ENCODE results near the gene PIGO.

Gene PIGO

DNA sequence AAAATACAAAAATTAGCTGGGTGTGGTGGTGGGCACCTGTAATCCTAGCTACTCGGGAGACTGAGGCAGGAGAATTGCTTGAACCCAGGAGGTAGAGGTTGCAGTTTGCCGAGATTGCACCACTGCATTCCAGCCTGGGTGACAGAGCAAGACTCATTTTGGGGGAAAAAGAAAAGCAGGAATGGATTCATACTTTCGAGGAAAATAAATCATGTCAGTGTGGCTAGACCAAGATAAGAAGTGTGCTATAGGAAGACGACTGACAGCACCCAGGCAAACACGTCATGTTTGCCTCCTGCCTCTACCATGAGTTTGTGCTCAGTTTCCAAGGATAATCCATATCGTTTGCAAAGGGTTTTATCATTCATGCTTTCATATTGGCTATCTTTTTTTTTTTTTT is 38.5 kb upstream of the PIGO start:
- Mint-ChIP-seq H3K4me3 (no peak overlapping the region), H3K36me3 (ENCODE audit: low read depth) (no peaks in the 10 kb centered on the region), H3K27me3 (ENCODE audit: low read depth, poor library complexity) (peaks cover 8% of the 10 kb centered on the region), H3K9me3 (peaks cover 55% of the 10 kb centered on the region), H3K27ac (no peak overlapping the region), H3K4me1 (no peaks in the 10 kb centered on the region)
- no peak for DNase-seq
- TF ChIP-seq, protein P1, sequence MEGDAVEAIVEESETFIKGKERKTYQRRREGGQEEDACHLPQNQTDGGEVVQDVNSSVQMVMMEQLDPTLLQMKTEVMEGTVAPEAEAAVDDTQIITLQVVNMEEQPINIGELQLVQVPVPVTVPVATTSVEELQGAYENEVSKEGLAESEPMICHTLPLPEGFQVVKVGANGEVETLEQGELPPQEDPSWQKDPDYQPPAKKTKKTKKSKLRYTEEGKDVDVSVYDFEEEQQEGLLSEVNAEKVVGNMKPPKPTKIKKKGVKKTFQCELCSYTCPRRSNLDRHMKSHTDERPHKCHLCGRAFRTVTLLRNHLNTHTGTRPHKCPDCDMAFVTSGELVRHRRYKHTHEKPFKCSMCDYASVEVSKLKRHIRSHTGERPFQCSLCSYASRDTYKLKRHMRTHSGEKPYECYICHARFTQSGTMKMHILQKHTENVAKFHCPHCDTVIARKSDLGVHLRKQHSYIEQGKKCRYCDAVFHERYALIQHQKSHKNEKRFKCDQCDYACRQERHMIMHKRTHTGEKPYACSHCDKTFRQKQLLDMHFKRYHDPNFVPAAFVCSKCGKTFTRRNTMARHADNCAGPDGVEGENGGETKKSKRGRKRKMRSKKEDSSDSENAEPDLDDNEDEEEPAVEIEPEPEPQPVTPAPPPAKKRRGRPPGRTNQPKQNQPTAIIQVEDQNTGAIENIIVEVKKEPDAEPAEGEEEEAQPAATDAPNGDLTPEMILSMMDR (IDR thresholded peaks at IDR 0.05) = no peak

DNA sequence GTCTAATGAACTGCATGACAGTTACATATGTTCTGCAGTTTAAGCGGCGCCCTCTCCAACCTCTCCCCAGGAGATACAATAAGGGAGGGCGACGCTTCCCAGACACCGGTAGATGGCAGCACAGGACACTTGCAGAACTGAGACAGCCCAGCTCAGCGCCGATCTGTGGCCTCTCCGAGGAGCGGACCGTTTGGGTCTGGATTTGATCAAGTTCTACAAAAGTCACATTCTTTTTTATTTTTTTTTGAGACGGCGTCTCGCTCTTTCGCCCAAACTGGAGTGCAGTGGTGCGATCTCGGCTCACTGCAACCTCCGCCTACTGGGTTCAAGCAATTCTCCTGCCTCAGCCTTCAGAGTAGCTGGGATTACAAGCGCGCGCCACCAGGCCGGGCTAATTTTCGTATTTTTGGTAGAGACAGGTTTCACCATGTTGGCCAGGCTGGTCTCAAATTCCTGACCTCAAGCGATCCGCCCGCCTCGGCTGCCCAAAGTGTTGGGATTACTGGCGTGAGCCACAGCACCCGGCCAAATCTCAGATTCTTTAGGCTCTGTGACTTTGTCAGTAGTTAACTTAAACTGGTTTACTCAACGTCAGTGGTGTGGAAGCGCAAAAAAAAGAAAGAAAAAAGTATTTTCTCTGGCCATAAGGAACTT is 20.6 kb upstream of the PIGO start:
- H3K27me3 Mint-ChIP-seq (ENCODE audit: low read depth, poor library complexity) = peaks cover 8% of the 10 kb centered on the region
- peaks cover 4% of the 10 kb centered on the region for H3K36me3 Mint-ChIP-seq (ENCODE audit: low read depth)
- H3K4me3 Mint-ChIP-seq = peak overlapping the region; percentile 96
- no peaks in the 10 kb centered on the region for H3K9me3 Mint-ChIP-seq
- peaks cover 46% of the 10 kb centered on the region for H3K4me1 Mint-ChIP-seq
- TF ChIP-seq, protein P1 (IDR thresholded peaks at IDR 0.05) = peak; percentile 91
- H3K27ac Mint-ChIP-seq = peak overlapping the region; percentile 99
- DNase-seq = peak; percentile 89

DNA sequence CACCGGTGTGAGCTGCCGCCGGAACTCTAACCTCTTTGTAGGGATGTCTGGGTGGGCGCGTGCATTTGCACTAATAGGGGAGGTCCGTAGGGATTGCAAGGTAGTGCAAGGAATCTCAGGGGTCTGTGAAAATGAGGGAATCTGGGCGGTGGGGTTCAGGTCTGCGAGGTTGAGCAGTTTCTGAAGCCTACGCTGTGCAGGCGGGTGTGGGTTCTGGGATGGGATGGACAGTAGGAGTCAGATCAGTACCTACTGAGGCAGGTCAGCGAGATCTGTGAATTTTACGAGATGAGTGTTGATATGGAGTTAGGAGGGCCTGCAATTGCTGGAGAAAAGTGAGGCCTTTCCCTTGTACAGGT is 20.1 kb upstream of the PIGO start:
- peak overlapping the region; percentile 96 for H3K4me3 Mint-ChIP-seq
- peak overlapping the region; percentile 99 for H3K27ac Mint-ChIP-seq
- no peaks in the 10 kb centered on the region for H3K9me3 Mint-ChIP-seq
- peaks cover 4% of the 10 kb centered on the region for H3K36me3 Mint-ChIP-seq (ENCODE audit: low read depth)
- peaks cover 8% of the 10 kb centered on the region for H3K27me3 Mint-ChIP-seq (ENCODE audit: low read depth, poor library complexity)
- H3K4me1 Mint-ChIP-seq = peaks cover 50% of the 10 kb centered on the region
- TF ChIP-seq, protein P1 (IDR thresholded peaks at IDR 0.05) = no peak
- no peak for DNase-seq

DNA sequence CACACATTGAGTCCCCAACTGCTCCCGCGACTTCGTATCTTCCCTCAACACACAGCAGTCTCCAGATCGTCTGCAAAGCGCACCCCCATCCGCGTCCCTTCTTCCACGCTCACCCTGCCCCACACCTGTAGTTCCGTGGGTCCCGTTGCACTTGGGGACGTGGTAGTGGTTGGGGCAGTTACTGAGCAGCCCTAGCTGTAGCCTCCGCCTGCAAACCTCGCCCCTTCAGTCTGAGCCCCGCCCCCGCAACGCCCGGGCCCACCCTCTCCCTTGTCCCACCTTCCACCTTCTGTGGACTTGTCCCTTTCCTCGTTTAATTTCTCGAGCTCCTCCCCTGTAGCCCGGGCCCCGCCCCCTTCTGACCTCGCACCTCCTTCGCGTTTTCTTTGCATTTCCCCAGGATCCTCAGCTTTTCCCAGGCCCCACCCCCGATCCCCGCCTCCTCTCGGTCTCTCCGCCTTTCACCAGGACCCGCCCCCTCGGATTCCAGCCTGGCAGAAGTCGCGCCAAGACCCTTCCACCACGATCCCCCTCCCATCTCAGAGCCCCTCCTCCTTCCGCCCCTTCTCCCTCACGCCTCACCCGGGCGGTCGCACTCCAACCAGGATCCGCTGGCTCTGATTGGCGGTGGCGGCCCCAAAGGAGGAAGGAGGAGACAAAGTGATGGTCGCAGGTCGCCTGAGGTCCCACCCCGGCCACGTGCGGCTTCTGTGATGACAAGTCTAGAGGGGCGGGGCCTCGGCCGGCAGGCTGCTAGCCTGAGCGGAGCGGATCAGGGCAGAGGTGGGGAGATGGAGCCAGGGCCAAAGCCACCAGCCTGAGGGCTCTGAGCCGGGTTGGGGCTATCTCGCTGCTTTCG is 19.5 kb upstream of the PIGO start, which contains the start of gene ATOSB:
Gene ATOSB, minus strand, starts transcription at position 183 of the 859 bp plus-strand sequence. CDS start 7,588 bp downstream, outside the sequence.
- DNase-seq = peak; percentile 100

DNA sequence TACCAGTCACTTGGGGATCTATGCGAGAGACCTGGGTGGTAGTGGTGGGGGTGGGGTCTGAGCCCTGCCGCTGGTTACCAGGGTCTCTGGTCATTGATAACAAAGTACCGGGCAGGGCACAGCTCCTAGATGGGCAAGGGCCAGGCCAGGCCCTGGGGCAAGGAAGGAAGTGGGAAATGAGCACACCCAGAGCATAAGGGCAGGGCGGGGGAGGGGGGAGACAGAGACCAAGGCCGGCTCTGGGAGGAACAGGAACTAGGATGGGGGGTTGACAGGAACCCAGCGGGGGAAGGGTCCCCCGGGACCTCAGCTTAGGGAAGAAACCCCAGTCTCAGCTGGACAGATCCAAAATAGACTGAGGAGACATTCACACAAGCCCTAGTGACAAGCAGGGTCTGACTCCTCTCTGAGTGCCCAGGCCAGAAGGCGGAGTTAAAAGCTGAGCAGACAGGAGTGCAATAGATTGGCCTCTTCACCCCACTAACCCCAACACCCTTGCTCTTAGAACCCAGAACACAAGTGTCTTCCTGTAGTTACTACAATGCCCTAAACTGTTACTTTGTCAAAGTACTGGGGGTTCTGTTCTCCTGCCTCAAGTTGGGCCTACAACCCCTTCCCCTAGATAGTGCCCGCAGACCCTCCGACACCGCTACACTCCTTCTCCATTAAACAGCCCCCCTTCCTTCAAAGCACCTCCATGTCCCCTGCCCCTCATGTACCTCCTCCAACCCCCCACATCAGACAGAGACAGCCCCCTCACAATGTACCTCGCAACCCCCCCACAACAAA is 18.6 kb upstream of the PIGO start:
- peaks cover 4% of the 10 kb centered on the region for H3K36me3 Mint-ChIP-seq (ENCODE audit: low read depth)
- H3K4me3 Mint-ChIP-seq = peak overlapping the region; percentile 96
- TF ChIP-seq, protein P1 (IDR thresholded peaks at IDR 0.05) = no peak
- peak; percentile 34 for DNase-seq
- H3K27ac Mint-ChIP-seq = peak overlapping the region; percentile 99
- H3K27me3 Mint-ChIP-seq (ENCODE audit: low read depth, poor library complexity) = peaks cover 8% of the 10 kb centered on the region
- peaks cover 62% of the 10 kb centered on the region for H3K4me1 Mint-ChIP-seq
- H3K9me3 Mint-ChIP-seq = no peaks in the 10 kb centered on the region

More for the DNA sequence above, 19.5 kb upstream of the PIGO start, which contains the start of gene ATOSB:
- Mint-ChIP-seq H3K27me3 (ENCODE audit: low read depth, poor library complexity) (peaks cover 8% of the 10 kb centered on the region), H3K9me3 (no peaks in the 10 kb centered on the region), H3K4me3 (peak within 1 kb of the TSS; percentile 96), H3K36me3 (ENCODE audit: low read depth) (peaks cover 4% of the 10 kb centered on the region), H3K27ac (peak within 1 kb of the TSS; percentile 99), H3K4me1 (peaks cover 54% of the 10 kb centered on the region)
- TF ChIP-seq, protein P1 (IDR thresholded peaks at IDR 0.05) = no peak

Data from nephron progenitor cell (in vitro differentiated cells).